ENCODE results near the gene IL5.

- TF ChIP-seq EZH2 (IDR thresholded peaks at IDR 0.05; ENCODE audit: borderline replicate concordance, low read depth, low read length, poor library complexity, severe bottlenecking) (no peak), CTCF (conservative IDR thresholded peaks at IDR 0.05; ENCODE audit: low read depth, low read length) (no peak)
Measured at GRCh38 chr5:132528021-132528420, 15.3 kb downstream of the IL5 start.

All from A673 (cell line).